Stimulated activated CD4-positive, alpha-beta T cell treated with anti-CD3 and anti-CD28 coated beads, TNF-alpha, amount 100 ng/mL, for 4 hours (primary cell): Measurements from ENCODE around the gene AKNA.
A peak's percentile ranks its signal among the peaks of the same experiment; 100 is the strongest.

ENCODE experiments used
- DNase-seq, 3 experiments: peaks; one replicate each; pipeline ENCODE4 v3.0.0-alpha.2; 2020; ENCODE audit warnings: low read depth in 3 of 3

The AKNA gene

GRCh38 chr9:114395334-114395617, 7.5 kb upstream of the AKNA start:
- DNase-seq = no peak

- no peak for DNase-seq
Measured at GRCh38 chr9:114394523-114395333, 6.9 kb upstream of the AKNA start.

GRCh38 chr9:114392749-114393112, 4.9 kb upstream of the AKNA start:
- DNase-seq = no peak

- no peak for DNase-seq
Measured at GRCh38 chr9:114390952-114391351, 3.2 kb upstream of the AKNA start.

- no peak for DNase-seq
Measured at GRCh38 chr9:114389612-114390368, 2.0 kb upstream of the AKNA start.

GRCh38 chr9:114388764-114389375, 1.1 kb upstream of the AKNA start:
- no peak for DNase-seq

GRCh38 chr9:114388357-114388682, 538 bp upstream of the AKNA start:
- DNase-seq = no peak

GRCh38 chr9:114386886-114387679, 699 bp downstream of the AKNA start:
- DNase-seq = no peak

- DNase-seq = no peak
Measured at GRCh38 chr9:114386361-114386885, 1.4 kb downstream of the AKNA start.

- DNase-seq = peak; percentile 57 to 84 (median 77)
Measured at GRCh38 chr9:114385397-114386181, 2.2 kb downstream of the AKNA start.

GRCh38 chr9:114384836-114385396, 2.9 kb downstream of the AKNA start:
- no peak for DNase-seq

GRCh38 chr9:114384341-114384740, 3.4 kb downstream of the AKNA start:
- DNase-seq = no peak

- no peak for DNase-seq
Measured at GRCh38 chr9:114383521-114384231, 4.1 kb downstream of the AKNA start.

GRCh38 chr9:114382699-114383520, 4.9 kb downstream of the AKNA start:
- DNase-seq = peak; percentile 39 to 55 (median 46)

- no peak for DNase-seq
Measured at GRCh38 chr9:114378883-114379282, 8.9 kb downstream of the AKNA start.

GRCh38 chr9:114378016-114378415, 9.8 kb downstream of the AKNA start:
- no peak for DNase-seq

GRCh38 chr9:114376586-114377445, 11.0 kb downstream of the AKNA start:
- DNase-seq = no peak

- no peak for DNase-seq
Measured at GRCh38 chr9:114375386-114376175, 12.2 kb downstream of the AKNA start.
